Hepatocyte (in vitro differentiated cells): ENCODE measurements around the gene SMS. TPM values are rescaled to one million over a fixed set of nuclear protein-coding genes. Genes with fewer than 3 reads are reported as not detected.

Experiments
- DNase-seq: peaks from one replicate; pipeline ENCODE4 v3.0.0-alpha.2; 2016; ENCODE audit warnings: low spot score
- H2AFZ ChIP-seq: fragments of 200-600 bp; sonication (generic); 2 replicates; pipeline ENCODE4 v1.6.0; 2016; ENCODE audit warnings: antibody characterized with exemption, mild to moderate bottlenecking
- H3K27ac ChIP-seq: fragments of 200-600 bp; sonication (generic); 2 replicates; pipeline ENCODE4 v1.5.1; 2016; ENCODE audit warnings: mild to moderate bottlenecking
- H3K27me3 ChIP-seq: fragments of 200-600 bp; sonication (generic); 2 replicates; pipeline ENCODE4 v1.6.1; 2016
- H3K36me3 ChIP-seq: fragments of 200-600 bp; sonication (generic); replicated peaks from 2 replicates; pipeline ENCODE4 v1.5.1; 2016; ENCODE audit warnings: low read depth; ENCODE audit not compliant: insufficient read depth
- H3K4me1 ChIP-seq: fragments of 200-600 bp; sonication (generic); 2 replicates; pipeline ENCODE4 v1.5.1; 2016; ENCODE audit warnings: mild to moderate bottlenecking, moderate library complexity; ENCODE audit not compliant: insufficient read depth
- H3K4me2 ChIP-seq: fragments of 200-600 bp; sonication (generic); 2 replicates; pipeline ENCODE4 v1.6.0; 2016
- H3K4me3 ChIP-seq: fragments of 200-600 bp; sonication (generic); 2 replicates; pipeline ENCODE4 v1.5.1; 2016; ENCODE audit warnings: mild to moderate bottlenecking
- H3K79me2 ChIP-seq: fragments of 200-600 bp; sonication (generic); 2 replicates; pipeline ENCODE4 v1.6.0; 2017; ENCODE audit warnings: mild to moderate bottlenecking
- H3K9me2 ChIP-seq: fragments of 200-600 bp; sonication (generic); replicated peaks from 2 replicates; pipeline ENCODE4 v1.6.0; 2017; ENCODE audit warnings: mild to moderate bottlenecking; ENCODE audit not compliant: insufficient read depth
- H3K9me3 ChIP-seq: fragments of 200-600 bp; sonication (generic); 2 replicates; pipeline ENCODE4 v1.5.1; 2016; ENCODE audit warnings: low read depth, mild to moderate bottlenecking
- H4K20me1 ChIP-seq: fragments of 200-600 bp; sonication (generic); 2 replicates; pipeline ENCODE4 v1.6.0; 2016; ENCODE audit warnings: mild to moderate bottlenecking; ENCODE audit not compliant: insufficient read depth, poor library complexity, severe bottlenecking
- CTCF ChIP-seq: fragments of 200-600 bp; sonication (generic); IDR thresholded peaks from 2 replicates; pipeline ENCODE4 v1.5.1; 2016; ENCODE audit warnings: antibody characterized with exemption, mild to moderate bottlenecking; ENCODE audit not compliant: poor library complexity
- EZH2 ChIP-seq: fragments of 200-600 bp; sonication (generic); IDR thresholded peaks from 2 replicates; pipeline ENCODE4 v1.6.1; 2016; ENCODE audit warnings: antibody characterized with exemption, mild to moderate bottlenecking, borderline replicate concordance
- EZH2phosphoT487 ChIP-seq: fragments of 200-600 bp; sonication (generic); IDR thresholded peaks from one replicate; pipeline ENCODE4 v1.6.1; 2018; ENCODE audit warnings: antibody characterized with exemption, mild to moderate bottlenecking, low read depth, moderate library complexity; ENCODE audit not compliant: unreplicated experiment, severe bottlenecking
- WGBS: methylation state at CpG from one replicate; pipeline ENCODE4 v1.1.6; 2016; ENCODE audit warnings: low lambda C conversion rate; ENCODE audit errors: missing lambda C conversion rate; 5-methylcytosine and 5-hydroxymethylcytosine counted together
- polyA plus RNA-seq: library from polyadenylated mRNA; unstranded; fragments of >200 nt; fragmentation: Nextera tagmentation; extraction: Ambion mirVana; gene quantifications from 2 replicates; pipeline ENCODE4 v1.2.1, GENCODE V29; 2016
- total RNA-seq: library from RNA; depleted of rRNA; stranded (reverse); fragments of >200 nt; gene quantifications from 2 replicates; pipeline ENCODE4 v1.2.3, GENCODE V29; 2014

SMS gene
- total and polyA plus RNA-seq, 2 experiments from 2014 or later = 70.1 to 80.9 TPM

GRCh38 chrX:22012931-22013330 lies 72.4 kb downstream of the SMS start:
- H3K4me1 ChIP-seq = no peaks in the 10 kb centered on the region
- no peak overlapping the region for H3K4me2 ChIP-seq
- no peaks in the 10 kb centered on the region for H4K20me1 ChIP-seq
- no peak overlapping the region for H2AFZ ChIP-seq
- no peaks in the 10 kb centered on the region for H3K27me3 ChIP-seq
- H3K9me3 ChIP-seq = no peaks in the 10 kb centered on the region
- no peaks in the 10 kb centered on the region for H3K36me3 ChIP-seq
- DNase-seq = no peak
- WGBS = 77% methylated on average over 7 of the region's 7 CpGs
- H3K9me2 ChIP-seq = no peaks in the 10 kb centered on the region
- TF ChIP-seq CTCF (no peak), EZH2phosphoT487 (no peak), EZH2 (no peak)
- no peak overlapping the region for H3K4me3 ChIP-seq
- H3K27ac ChIP-seq = no peak overlapping the region
- H3K79me2 ChIP-seq = no peaks in the 10 kb centered on the region

GRCh38 chrX:22015139-22015750 lies 74.7 kb downstream of the SMS start:
- H2AFZ ChIP-seq = no peak overlapping the region
- H3K36me3 ChIP-seq = no peaks in the 10 kb centered on the region
- no peaks in the 10 kb centered on the region for H3K4me1 ChIP-seq
- H3K27ac ChIP-seq = no peak overlapping the region
- WGBS = 79% methylated on average over 9 of the region's 9 CpGs
- no peak overlapping the region for H3K4me3 ChIP-seq
- H3K9me3 ChIP-seq = no peaks in the 10 kb centered on the region
- H4K20me1 ChIP-seq = no peaks in the 10 kb centered on the region
- H3K4me2 ChIP-seq = no peak overlapping the region
- H3K79me2 ChIP-seq = no peaks in the 10 kb centered on the region
- no peak for DNase-seq
- H3K9me2 ChIP-seq = no peaks in the 10 kb centered on the region
- no peaks in the 10 kb centered on the region for H3K27me3 ChIP-seq
- no peak for TF ChIP-seq EZH2
- TF ChIP-seq EZH2phosphoT487 = no peak
- TF ChIP-seq CTCF = no peak

GRCh38 chrX:22021751-22022324 lies 81.3 kb downstream of the SMS start:
- no peak for DNase-seq
- Histone ChIP-seq H3K4me2 (no peak overlapping the region), H3K4me1 (no peaks in the 10 kb centered on the region), H3K9me3 (no peaks in the 10 kb centered on the region), H3K36me3 (no peaks in the 10 kb centered on the region), H4K20me1 (no peaks in the 10 kb centered on the region), H3K27me3 (no peaks in the 10 kb centered on the region), H3K9me2 (no peaks in the 10 kb centered on the region), H3K4me3 (no peak overlapping the region), H3K27ac (no peak overlapping the region), H2AFZ (no peak overlapping the region), H3K79me2 (no peaks in the 10 kb centered on the region)
- TF ChIP-seq EZH2 (no peak), EZH2phosphoT487 (no peak), CTCF (no peak)
- WGBS = 75% methylated on average over 10 of the region's 10 CpGs
